GM12878 (cell line): ENCODE measurements around the gene SPATA12. TPM values are rescaled to one million over a fixed set of nuclear protein-coding genes. Genes with fewer than 3 reads are reported as not detected.

Source experiments
- ATAC-seq: fragments of 200-7000 bp; cut with Tn5 transposase; 3 replicates; pipeline ENCODE4 v1.9.1; 2020; ENCODE audit warnings: mild to moderate bottlenecking, moderate library complexity
- BruUV-seq: library from RNA; stranded (reverse); fragments of 400-500 nt; replicated peaks from 2 replicates; lab custom pipeline; 2021; lab: Mats Ljungman, UMichigan
- CTCF ChIA-PET: fragments of 300-600 bp; sonication (Branson Sonifier 250); formaldehyde crosslinking; extraction: SDS; loops from one replicate; lab custom pipeline; 2021; ENCODE audit warnings: inconsistent platforms; lab: Yijun Ruan, JAX
- POLR2A ChIA-PET: fragments of 350-600 bp; formaldehyde crosslinking; extraction: SDS; loops from one replicate; lab custom pipeline; 2021; ENCODE audit warnings: inconsistent platforms; lab: Charles Lee
- RAD21 ChIA-PET: fragments of 300-600 bp; sonication (Branson Sonifier 250); formaldehyde crosslinking; loops from one replicate; lab custom pipeline; 2023; ENCODE audit warnings: antibody characterized with exemption; ENCODE audit not compliant: unreplicated experiment; lab: Charles Lee
- SMC1A ChIA-PET: fragments of 300-600 bp; sonication (Branson Sonifier 250); formaldehyde crosslinking; loops from one replicate; lab custom pipeline; 2023; ENCODE audit not compliant: unreplicated experiment, uncharacterized antibody; lab: Charles Lee
- DNase-seq: peaks from one replicate; pipeline ENCODE4 v3.0.0-alpha.2; 2011; ENCODE audit warnings: low read depth, low spot score
- FAIRE-seq: peaks from 3 replicates; lab custom pipeline; 2011; peaks lifted over from hg19 to GRCh38; lab: Jason Lieb, UNC
- H2AFZ ChIP-seq: 2 replicates; pipeline ENCODE4 v1.6.0; 2011; ENCODE audit warnings: low read depth, low read length, control low read depth; ENCODE audit not compliant: control insufficient read depth
- H3K27ac ChIP-seq: 2 replicates; pipeline ENCODE4 v1.5.1; 2011; ENCODE audit warnings: control low read depth; ENCODE audit not compliant: control insufficient read depth, insufficient read depth
- H3K27me3 ChIP-seq, 2 experiments: replicated peaks in 1 of 2; 2 replicates each; pipeline versions ENCODE4 v1.6.0 to v1.6.1; 2011; ENCODE audit warnings: low read length in 1 of 2; ENCODE audit not compliant: control insufficient read depth in 2 of 2, insufficient read depth in 2 of 2
- H3K36me3 ChIP-seq, 2 experiments: 2 replicates each; pipeline ENCODE4 v1.5.1; 2011; ENCODE audit warnings: low read length in 1 of 2; ENCODE audit not compliant: control insufficient read depth in 2 of 2, insufficient read depth in 2 of 2
- H3K4me1 ChIP-seq: 2 replicates; pipeline ENCODE4 v1.6.1; 2011; ENCODE audit warnings: mild to moderate bottlenecking, low read length, moderate library complexity, mixed read lengths; ENCODE audit not compliant: control insufficient read depth, insufficient read depth
- H3K4me2 ChIP-seq: 2 replicates; pipeline ENCODE4 v1.6.0; 2011; ENCODE audit warnings: control low read depth; ENCODE audit not compliant: control insufficient read depth, insufficient read depth
- H3K4me3 ChIP-seq: fragments of 200-600 bp; sonication (generic); 2 replicates; pipeline ENCODE4 v1.5.1; 2016
- H3K79me2 ChIP-seq: 2 replicates; pipeline ENCODE4 v1.6.0; 2011; ENCODE audit warnings: low read length; ENCODE audit not compliant: control insufficient read depth, insufficient read depth
- H3K9ac ChIP-seq: 2 replicates; pipeline ENCODE4 v1.8.0; 2011; ENCODE audit warnings: low read length, control low read depth, mixed read lengths; ENCODE audit not compliant: control insufficient read depth, insufficient read depth
- H3K9me3 ChIP-seq: replicated peaks from 3 replicates; pipeline ENCODE4 v1.5.1; 2011; ENCODE audit warnings: mild to moderate bottlenecking, low read length; ENCODE audit not compliant: control insufficient read depth, insufficient read depth
- H4K20me1 ChIP-seq: 2 replicates; pipeline ENCODE4 v1.6.0; 2011; ENCODE audit not compliant: control insufficient read depth, insufficient read depth
- CBX3 ChIP-seq: fragments of 200-600 bp; sonication (generic); IDR thresholded peaks from 2 replicates; pipeline ENCODE4 v1.6.1; 2016; ENCODE audit warnings: low read depth, borderline replicate concordance
- CEBPZ ChIP-seq: fragments of 150-350 bp; IDR thresholded peaks from 2 replicates; pipeline ENCODE4 v1.6.1; 2016; ENCODE audit warnings: low read depth, low read length
- RFX5 ChIP-seq: IDR thresholded peaks from 2 replicates; pipeline ENCODE4 v1.6.1; 2011; ENCODE audit warnings: low read depth, low read length, improper control_type of control experiment
- TBL1XR1 ChIP-seq: IDR thresholded peaks from 2 replicates; pipeline ENCODE4 v1.6.1; 2012; ENCODE audit warnings: low read depth, low read length, improper control_type of control experiment
- ZNF217 ChIP-seq: fragments of 450-650 bp; IDR thresholded peaks from 2 replicates; pipeline ENCODE4 v1.6.1; 2017; ENCODE audit warnings: antibody characterized with exemption, mild to moderate bottlenecking
- WGBS: methylation state at CpG from one replicate; pipeline ENCODE4 v1.1.6; 2016; ENCODE audit warnings: low lambda C conversion rate; ENCODE audit not compliant: insufficient replicate concordance, insufficient coverage; ENCODE audit errors: missing lambda C conversion rate; 5-methylcytosine and 5-hydroxymethylcytosine counted together
- in situ Hi-C: fragments of 300-500 bp; cut with MboI; formaldehyde crosslinking; loops from 9 replicates; pipeline ENCODE4 v1.14.3; 2018; ENCODE audit warnings: mixed read lengths
- intact Hi-C: fragments of 100-400 bp; cut with micrococcal nuclease; formaldehyde crosslinking; loops from one replicate; pipeline ENCODE4 v1.14.2; 2022; ENCODE audit not compliant: unreplicated experiment
- polyA plus RNA-seq, 11 experiments: library from polyadenylated mRNA; depleted of rRNA in 4 of 11; unstranded in 6 of 11; stranded (reverse) in 5 of 11; fragments of >200 nt; fragmentation: Nextera tagmentation in 4 of 11; fragmentation: Illumina TruSeq in 1 of 11; extraction: Ambion mirVana in 4 of 11; extraction: Trizol in 1 of 11; gene quantifications; 1 replicate in 1 of 11; 2 replicates in 10 of 11; pipeline versions ENCODE4 v1.2.1 to v1.2.3, GENCODE V29; 2011 to 2016; ENCODE audit warnings: inconsistent platforms in 2 of 11, missing spikeins in 2 of 11, low read depth in 1 of 11
- total RNA-seq, 4 experiments: library from RNA; depleted of rRNA in 3 of 4; stranded (reverse); fragments of >200 nt in 3 of 4; fragmentation: Illumina TruSeq in 1 of 4; extraction: Trizol in 1 of 4; gene quantifications; 2 replicates each; pipeline versions ENCODE4 v1.2.1 to v1.2.3, GENCODE V29; 2013 to 2021

SPATA12 gene
- total and polyA plus RNA-seq, 10 of the 15 experiments (the other 5 are each of a cell fraction or from before 2014, with no cell fraction given): 0.03 to 0.69 (median 0.37) TPM

- ChIA-PET RAD21 (interaction anchor here (1.2 kb wide), 1 partner anchor 96 kb away, joined by 5 read pairs; no protein-coding TSS in a partner anchor), SMC1A (interaction anchor here (0.6 to 1.4 kb wide), 6 partner anchors 52 to 313 kb away, joined by 3 to 4 read pairs (median 3); no protein-coding TSS in a partner anchor), CTCF (interaction anchor here (0.9 to 3.6 kb wide), 8 partner anchors 16 to 731 kb away, joined by 3 to 38 read pairs (median 4); no protein-coding TSS in a partner anchor), POLR2A (no interaction called here)
- no peak overlapping the region for H3K27ac ChIP-seq
- H2AFZ ChIP-seq: no peak overlapping the region
- no peaks in the 10 kb centered on the region for H3K36me3 ChIP-seq
- no peaks in the 10 kb centered on the region; a peak in 1 of 4 replicates for H3K27me3 ChIP-seq
- in situ Hi-C loops (no loop called here), intact Hi-C loops (no loop called here)
- H4K20me1 ChIP-seq: no peaks in the 10 kb centered on the region; the same call in 1 of the 2 replicates
- no peaks in the 10 kb centered on the region for H3K4me1 ChIP-seq
- TF ChIP-seq TBL1XR1 (no peak), CBX3 (no peak), ZNF217 (no peak), CEBPZ (no peak), RFX5 (no peak)
- no peak for FAIRE-seq
- DNase-seq: no peak
- ATAC-seq: no peak
- no peak overlapping the region for H3K9ac ChIP-seq
- no peaks in the 10 kb centered on the region for H3K9me3 ChIP-seq
- BruUV-seq: no TSS peak
- H3K4me2 ChIP-seq: no peak overlapping the region
- 38% methylated on average over 5 of the region's 5 CpGs for WGBS
- no peaks in the 10 kb centered on the region for H3K79me2 ChIP-seq
- H3K4me3 ChIP-seq: no peak overlapping the region
Measured at GRCh38 chr3:57095363-57095762, 34.9 kb downstream of the SPATA12 start.
